GM21360 (cell line): Measurements from ENCODE around the gene TADA2A.
A peak's percentile ranks its signal among the peaks of the same experiment; 100 is the strongest.

Experiments
- ATAC-seq: cut with Tn5 transposase; IDR thresholded peaks from one replicate; pipeline ENCODE4 v1.9.1; 2021; ENCODE audit warnings: mild to moderate bottlenecking, moderate library complexity; ENCODE audit not compliant: unreplicated experiment

The TADA2A gene

GRCh38 chr17:37458805-37459204 lies 52.1 kb downstream of the TADA2A start:
- no peak for ATAC-seq

- no peak for ATAC-seq
These were observed 55.0 kb downstream of the TADA2A start for GRCh38 chr17:37461668-37462067.

- ATAC-seq: no peak
These were observed 55.8 kb downstream of the TADA2A start for GRCh38 chr17:37462492-37462891.

GRCh38 chr17:37463039-37463438 lies 56.4 kb downstream of the TADA2A start:
- no peak for ATAC-seq

- ATAC-seq: no peak
These were observed 58.5 kb downstream of the TADA2A start for GRCh38 chr17:37465069-37465616.

GRCh38 chr17:37466471-37466870 lies 59.8 kb downstream of the TADA2A start:
- ATAC-seq: no peak

- ATAC-seq: no peak
These were observed 63.5 kb downstream of the TADA2A start for GRCh38 chr17:37470181-37470580.

- no peak for ATAC-seq
These were observed 69.2 kb downstream of the TADA2A start for GRCh38 chr17:37475731-37476420.

GRCh38 chr17:37476431-37477120 lies 69.9 kb downstream of the TADA2A start:
- no peak for ATAC-seq

GRCh38 chr17:37478187-37478586 lies 71.5 kb downstream of the TADA2A start:
- ATAC-seq: no peak

GRCh38 chr17:37479025-37479424 lies 72.3 kb downstream of the TADA2A start:
- ATAC-seq: no peak

- no peak for ATAC-seq
These were observed 73.7 kb downstream of the TADA2A start for GRCh38 chr17:37480427-37480826.

- ATAC-seq: no peak
These were observed 74.4 kb downstream of the TADA2A start for GRCh38 chr17:37481001-37481665.

- no peak for ATAC-seq
These were observed 76.8 kb downstream of the TADA2A start for GRCh38 chr17:37483311-37484039.

GRCh38 chr17:37485938-37486570 lies 79.4 kb downstream of the TADA2A start:
- no peak for ATAC-seq

GRCh38 chr17:37488009-37488604 lies 81.4 kb downstream of the TADA2A start:
- ATAC-seq: no peak

GRCh38 chr17:37488607-37489196 lies 82.0 kb downstream of the TADA2A start:
- no peak for ATAC-seq

GRCh38 chr17:37489197-37490001 lies 82.7 kb downstream of the TADA2A start, which contains the start of gene DUSP14:
Gene DUSP14, plus strand, starts transcription at chr17:37489891. Its CDS starts 22,382 bp downstream, at chr17:37512273.
- peak; percentile 67 for ATAC-seq
